Kidney (tissue), 14 donors: ENCODE measurements around the gene BRD8. TPM values are rescaled to one million over a fixed set of nuclear protein-coding genes. Genes with fewer than 3 reads are reported as not detected.
"Not testable (repeated sequence)": the region's sequence is repeated elsewhere in the genome, so short reads cannot be mapped to it uniquely, and the experiment has no call there.

ENCODE experiments used
- DNase-seq, 5 donors: peaks; one replicate each; pipeline ENCODE4 v3.0.0-alpha.2; 2013 to 2020
- FAIRE-seq: peaks from 2 replicates; lab custom pipeline; 2012; peaks lifted over from hg19 to GRCh38; lab: Jason Lieb, UNC
- H3K27ac ChIP-seq, 2 donors: one replicate each; pipeline ENCODE4 v1.7.0; 2013; ENCODE audit warnings: low read depth in 2 of 2, low read length in 2 of 2, inconsistent platforms in 1 of 2
- H3K27me3 ChIP-seq: one replicate; pipeline ENCODE4 v1.7.1; 2013; ENCODE audit warnings: low read length, inconsistent platforms; ENCODE audit not compliant: control insufficient read depth, insufficient read depth
- H3K36me3 ChIP-seq, 3 donors: one replicate each; pipeline versions ENCODE4 v1.7.0 to v1.7.1; 2013; ENCODE audit warnings: low read length in 3 of 3, control low read depth in 1 of 3, inconsistent platforms in 1 of 3; ENCODE audit not compliant: insufficient read depth in 3 of 3, control insufficient read depth in 2 of 3
- H3K4me1 ChIP-seq, 3 donors: one replicate each; pipeline versions ENCODE4 v1.7.0 to v1.7.1; 2013; ENCODE audit warnings: low read length in 3 of 3, inconsistent platforms in 1 of 3, low read depth in 1 of 3; ENCODE audit not compliant: control insufficient read depth in 2 of 3, insufficient read depth in 2 of 3
- H3K4me3 ChIP-seq, 3 donors: one replicate each; pipeline versions ENCODE4 v1.7.0 to v1.8.1; 2013; ENCODE audit warnings: low read length in 3 of 3, control low read depth in 1 of 3, inconsistent platforms in 1 of 3
- H3K9ac ChIP-seq, 3 donors: one replicate each; pipeline versions ENCODE4 v1.7.0 to v1.7.1; 2013; ENCODE audit warnings: low read length in 3 of 3, control low read depth in 1 of 3, inconsistent platforms in 1 of 3
- H3K9me3 ChIP-seq, 3 donors: one replicate each; pipeline versions ENCODE4 v1.7.0 to v1.7.1; 2013; ENCODE audit warnings: low read length in 3 of 3, control low read depth in 1 of 3, inconsistent platforms in 1 of 3; ENCODE audit not compliant: control insufficient read depth in 2 of 3, insufficient read depth in 1 of 3
- CTCF ChIP-seq: IDR thresholded peaks from 3 replicates; pipeline ENCODE4 v1.5.1; 2012; ENCODE audit warnings: mild to moderate bottlenecking, moderate library complexity, borderline replicate concordance; ENCODE audit not compliant: insufficient read depth; ENCODE audit errors: extremely low read depth
- intact Hi-C: fragments of 100-400 bp; cut with DNase I; formaldehyde crosslinking; loops from one replicate; pipeline ENCODE4 v1.11.1; 2022
- polyA plus RNA-seq: library from polyadenylated mRNA; stranded (reverse); fragments of 350-450 nt; fragmentation: Illumina TruSeq; extraction: RNeasy Lipid Tissue Mini Kit (QIAGEN cat#74804); gene quantifications from one replicate; pipeline ENCODE4 v1.2.3, GENCODE V29; 2014; ENCODE audit warnings: low read depth, low replicate concordance; ENCODE audit not compliant: insufficient read depth
- total RNA-seq: library from RNA; stranded (reverse); fragmentation: NEBNext Ultra II Directional; extraction: Animal tissue kit (Norgen Biotek cat#: 25700); gene quantifications from one replicate; pipeline ENCODE4 v1.2.1, GENCODE V29; 2021
- donor health status: control.
- donor health status: control.
- donor health status: control.
- donor health status: control.
- donor health status: control.
- donor health status: DM: yes; HTN: yes; CAD: no.
- donor health status: Normal renal cell carcinoma (clear cell type).

BRD8 gene
- total and polyA plus RNA-seq, 2 donors from 2014 or later = 32.1 to 54.5 TPM

GRCh38 chr5:138212828-138213160, 34.4 kb upstream of the BRD8 start:
- H3K4me3 ChIP-seq = peak overlapping the region; percentile 94 to 100 (median 95)
- no peaks in the 10 kb centered on the region for H3K9me3 ChIP-seq
- DNase-seq (peak in 1 of 5 donors; percentile 66), FAIRE-seq (no peak)
- peaks cover 0 to 4% (median 0%) of the 10 kb centered on the region in 3 donors for H3K4me1 ChIP-seq
- TF ChIP-seq CTCF = no peak
- intact Hi-C loops = no loop called here
- peak overlapping the region; percentile 67 to 68 for H3K27ac ChIP-seq
- H3K27me3 ChIP-seq = no peaks in the 10 kb centered on the region
- H3K36me3 ChIP-seq = no peaks in the 10 kb centered on the region
- peak overlapping the region; percentile 74 to 99 (median 88) for H3K9ac ChIP-seq

GRCh38 chr5:138210985-138211384, 32.6 kb upstream of the BRD8 start:
- no peak overlapping the region for H3K9ac ChIP-seq
- H3K27ac ChIP-seq = no peak overlapping the region
- TF ChIP-seq CTCF = no peak
- no peaks in the 10 kb centered on the region for H3K9me3 ChIP-seq
- no peak for DNase-seq
- no peaks in the 10 kb centered on the region for H3K36me3 ChIP-seq
- peaks cover 0 to 4% (median 0%) of the 10 kb centered on the region in 3 donors for H3K4me1 ChIP-seq
- H3K27me3 ChIP-seq = no peaks in the 10 kb centered on the region
- intact Hi-C loops = no loop called here
- no peak overlapping the region for H3K4me3 ChIP-seq
- no peak for FAIRE-seq

- peaks cover 13 to 48% (median 30%) of the 10 kb centered on the region in 3 donors for H3K36me3 ChIP-seq
- intact Hi-C loops, DNase-seq, H3K4me1 ChIP-seq, H3K9me3 ChIP-seq, FAIRE-seq, H3K4me3 ChIP-seq, H3K27me3 ChIP-seq, H3K27ac ChIP-seq, H3K9ac ChIP-seq: not testable (repeated sequence)
Measured at GRCh38 chr5:138193859-138194258, 15.4 kb upstream of the BRD8 start.

- FAIRE-seq = no peak
- Histone ChIP-seq H3K4me1 (no peaks in the 10 kb centered on the region), H3K4me3 (no peak overlapping the region), H3K36me3 (peaks cover 19 to 48% (median 32%) of the 10 kb centered on the region in 3 donors), H3K9ac (no peak overlapping the region), H3K27me3 (no peaks in the 10 kb centered on the region), H3K27ac (no peak overlapping the region), H3K9me3 (no peaks in the 10 kb centered on the region)
- no peak for TF ChIP-seq CTCF
- DNase-seq = no peak
- intact Hi-C loops = no loop called here
Measured at GRCh38 chr5:138192826-138193225, 14.4 kb upstream of the BRD8 start.
